H9 (cell line): Measurements from ENCODE around the gene CRISPLD2. TPM values are rescaled to one million over a fixed set of nuclear protein-coding genes. Genes with fewer than 3 reads are reported as not detected.

Source experiments
- DNase-seq: peaks from one replicate; pipeline ENCODE4 v3.0.0-alpha.2; 2017
- H2AFZ ChIP-seq: one replicate; pipeline ENCODE4 v1.6.1; 2013; ENCODE audit warnings: mild to moderate bottlenecking, low read length, control low read depth, moderate library complexity
- H2AK5ac ChIP-seq: 2 replicates; pipeline ENCODE4 v1.6.1; 2013; ENCODE audit warnings: low read length, control low read depth, mixed read lengths; ENCODE audit not compliant: insufficient read length
- H2BK120ac ChIP-seq: one replicate; pipeline ENCODE4 v1.6.1; 2013; ENCODE audit warnings: low read depth, mild to moderate bottlenecking, low read length, control low read depth, inconsistent platforms; ENCODE audit not compliant: poor library complexity, severe bottlenecking
- H2BK12ac ChIP-seq: 2 replicates; pipeline ENCODE4 v1.6.1; 2013; ENCODE audit warnings: low read length, control low read depth, mixed read lengths, low read depth; ENCODE audit not compliant: insufficient read length
- H2BK15ac ChIP-seq: 2 replicates; pipeline ENCODE4 v1.6.1; 2013; ENCODE audit warnings: low read depth, low read length, control low read depth
- H2BK20ac ChIP-seq: one replicate; pipeline ENCODE4 v1.6.1; 2013; ENCODE audit warnings: low read depth, mild to moderate bottlenecking, low read length, control low read depth, inconsistent platforms; ENCODE audit not compliant: poor library complexity, severe bottlenecking
- H2BK5ac ChIP-seq: 2 replicates; pipeline ENCODE4 v1.6.1; 2013; ENCODE audit warnings: low read length, control low read depth, mixed read lengths; ENCODE audit not compliant: insufficient read length
- H3K14ac ChIP-seq: 2 replicates; pipeline ENCODE4 v1.6.1; 2013; ENCODE audit warnings: low read length, control low read depth; ENCODE audit not compliant: insufficient read depth
- H3K18ac ChIP-seq: 2 replicates; pipeline ENCODE4 v1.6.1; 2013; ENCODE audit warnings: low read depth, mild to moderate bottlenecking, mixed read lengths, low read length, control low read depth; ENCODE audit not compliant: insufficient read length
- H3K23ac ChIP-seq: 2 replicates; pipeline ENCODE4 v1.6.1; 2013; ENCODE audit warnings: low read length, control low read depth, mixed read lengths, low read depth; ENCODE audit not compliant: insufficient read length
- H3K23me2 ChIP-seq: 2 replicates; pipeline ENCODE4 v1.6.1; 2013; ENCODE audit warnings: low read depth, mild to moderate bottlenecking, mixed read lengths, low read length, control low read depth; ENCODE audit not compliant: insufficient read length, poor library complexity, severe bottlenecking
- H3K27ac ChIP-seq: 2 replicates; pipeline ENCODE4 v1.5.1; 2013; ENCODE audit warnings: low read length, control low read depth, mixed read lengths, low read depth; ENCODE audit not compliant: insufficient read length
- H3K27me3 ChIP-seq: 2 replicates; pipeline ENCODE4 v1.6.1; 2013; ENCODE audit warnings: low read length, control low read depth, inconsistent platforms; ENCODE audit not compliant: insufficient read depth
- H3K4ac ChIP-seq: 2 replicates; pipeline ENCODE4 v1.6.1; 2013; ENCODE audit warnings: low read depth, mild to moderate bottlenecking, control low read depth, inconsistent platforms, low read length, moderate library complexity
- H3K4me1 ChIP-seq: 2 replicates; pipeline ENCODE4 v1.6.1; 2013; ENCODE audit warnings: low read length, control low read depth, inconsistent platforms; ENCODE audit not compliant: insufficient read depth
- H3K4me2 ChIP-seq: 2 replicates; pipeline ENCODE4 v1.6.1; 2013; ENCODE audit warnings: low read length, control low read depth, mixed read lengths; ENCODE audit not compliant: insufficient read length, insufficient read depth
- H3K56ac ChIP-seq: 2 replicates; pipeline ENCODE4 v1.6.1; 2013; ENCODE audit warnings: low read depth, mild to moderate bottlenecking, mixed read lengths, low read length, control low read depth; ENCODE audit not compliant: insufficient read length
- H3K79me1 ChIP-seq: 2 replicates; pipeline ENCODE4 v1.6.1; 2013; ENCODE audit warnings: low read depth, mild to moderate bottlenecking, moderate library complexity, low read length, control low read depth, inconsistent platforms; ENCODE audit not compliant: insufficient read depth, poor library complexity, severe bottlenecking
- H3K79me2 ChIP-seq: 2 replicates; pipeline ENCODE4 v1.6.1; 2013; ENCODE audit warnings: low read length, control low read depth, inconsistent platforms; ENCODE audit not compliant: insufficient read depth
- H3K9ac ChIP-seq: 2 replicates; pipeline ENCODE4 v1.6.1; 2013; ENCODE audit warnings: low read length, control low read depth, mixed read lengths; ENCODE audit not compliant: insufficient read length; ENCODE audit errors: extremely low read depth
- H3K9me3 ChIP-seq: one replicate; pipeline ENCODE4 v1.6.1; 2013; ENCODE audit warnings: low read depth, low read length, inconsistent platforms; ENCODE audit not compliant: control insufficient read depth
- H3T11ph ChIP-seq: one replicate; pipeline ENCODE4 v1.6.1; 2013; ENCODE audit warnings: mild to moderate bottlenecking, low read length, control low read depth, inconsistent platforms
- H4K20me1 ChIP-seq: one replicate; pipeline ENCODE4 v1.6.1; 2013; ENCODE audit not compliant: control insufficient read depth, insufficient read length, insufficient read depth
- H4K5ac ChIP-seq: 2 replicates; pipeline ENCODE4 v1.6.1; 2013; ENCODE audit warnings: low read depth, mild to moderate bottlenecking, mixed read lengths, low read length, control low read depth; ENCODE audit not compliant: insufficient read length
- H4K8ac ChIP-seq: replicated peaks from 2 replicates; pipeline ENCODE4 v1.6.1; 2013; ENCODE audit warnings: low read length, control low read depth, mixed read lengths, low read depth; ENCODE audit not compliant: insufficient read length
- H4K91ac ChIP-seq: 2 replicates; pipeline ENCODE4 v1.6.1; 2013; ENCODE audit warnings: low read depth, mild to moderate bottlenecking, moderate library complexity, mixed read lengths, low read length, control low read depth; ENCODE audit not compliant: insufficient read length
- H3K27ac Mint-ChIP-seq, 3 experiments: 2 replicates in 2 of 3; 3 replicates in 1 of 3; pipeline ENCODE4 v1.8.0; 2020 to 2021; ENCODE audit warnings: mixed read lengths in 3 of 3, mild to moderate bottlenecking in 1 of 3, moderate library complexity in 1 of 3
- H3K27me3 Mint-ChIP-seq: 2 replicates; pipeline ENCODE4 v1.8.0; 2021; ENCODE audit warnings: low read depth, mild to moderate bottlenecking, moderate library complexity, mixed read lengths
- H3K36me3 Mint-ChIP-seq, 3 experiments: 2 replicates in 2 of 3; 3 replicates in 1 of 3; pipeline ENCODE4 v1.8.0; 2020 to 2021; ENCODE audit warnings: low read depth in 3 of 3, mixed read lengths in 3 of 3; ENCODE audit not compliant: insufficient read depth in 1 of 3
- H3K4me1 Mint-ChIP-seq, 2 experiments: 2 replicates each; pipeline ENCODE4 v1.8.0; 2020; ENCODE audit warnings: mixed read lengths in 2 of 2
- H3K4me3 Mint-ChIP-seq, 2 experiments: 2 replicates in 1 of 2; 3 replicates in 1 of 2; pipeline ENCODE4 v1.8.0; 2020 to 2021; ENCODE audit warnings: mild to moderate bottlenecking in 2 of 2, mixed read lengths in 2 of 2, moderate library complexity in 1 of 2
- H3K9me3 Mint-ChIP-seq, 2 experiments: 2 replicates in 1 of 2; 3 replicates in 1 of 2; pipeline ENCODE4 v1.8.0; 2020; ENCODE audit warnings: mild to moderate bottlenecking in 2 of 2, mixed read lengths in 2 of 2, moderate library complexity in 1 of 2
- WGBS: extraction: QIAGEN DNeasy Blood & Tissue Kit; methylation state at CpG from one replicate; pipeline ENCODE4 v1.1.7; 2013; ENCODE audit warnings: missing lambda C conversion rate, low lambda C conversion rate, mixed read lengths; ENCODE audit not compliant: insufficient read length; ENCODE audit errors: extremely low coverage; 5-methylcytosine and 5-hydroxymethylcytosine counted together
- total RNA-seq: library from RNA; stranded (reverse); gene quantifications from 2 replicates; pipeline ENCODE4 v1.2.1, GENCODE V29; 2021
- TF ChIP-seq, protein P1 (sequence below): fragments of 200-600 bp; sonication (generic); conservative IDR thresholded peaks from 3 replicates; pipeline ENCODE4 v1.8.0; 2021; ENCODE audit warnings: antibody characterized with exemption, mild to moderate bottlenecking

CRISPLD2 gene
- total RNA-seq, 1 experiment from 2014 or later = 2.3 TPM

DNA sequence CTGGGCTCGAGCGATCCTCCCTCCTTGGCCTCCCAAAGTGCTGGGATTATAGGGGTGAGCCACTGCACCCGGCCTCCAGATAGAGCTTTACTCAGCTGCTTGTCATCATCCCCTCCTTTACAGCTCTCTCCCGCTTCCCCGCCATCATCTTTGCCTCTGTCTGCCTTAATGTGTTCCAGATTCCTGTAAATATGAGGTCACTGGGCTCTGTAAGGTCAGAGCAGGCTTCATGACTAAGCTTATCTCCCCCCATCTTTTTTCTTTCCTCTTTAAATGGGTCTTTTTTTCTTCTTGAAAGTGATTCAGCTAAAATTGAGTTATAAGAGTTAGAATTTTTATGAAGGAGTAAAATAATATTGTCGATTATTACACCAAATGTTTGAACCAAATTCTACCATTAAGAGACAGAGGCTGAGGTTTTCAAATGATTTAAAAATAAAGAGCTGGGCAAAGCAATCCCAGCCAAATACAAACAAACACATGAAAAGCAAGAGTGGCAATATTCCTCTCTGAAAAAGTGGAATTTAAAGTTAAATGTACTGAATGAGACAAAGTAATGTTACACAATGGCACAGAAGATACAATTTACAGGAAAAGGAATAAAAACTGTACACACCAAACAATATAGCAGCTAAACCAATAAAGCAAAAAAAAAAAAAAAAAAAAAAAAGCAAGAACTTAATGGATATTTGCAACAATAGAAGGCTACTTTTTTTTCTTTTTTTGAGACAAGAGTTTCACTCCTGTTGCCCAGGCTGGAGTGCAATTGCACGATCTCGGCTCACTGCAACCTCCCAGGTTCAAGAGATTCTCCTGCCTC is 62.1 kb downstream of the CRISPLD2 start:
- no peaks in the 10 kb centered on the region for H3K79me1 ChIP-seq
- no peak overlapping the region for H4K91ac ChIP-seq
- peaks cover 0 to 6% (median 1%) of the 10 kb centered on the region in 3 experiments; a peak in 2 of 7 replicates for H3K36me3 Mint-ChIP-seq
- no peaks in the 10 kb centered on the region for H3K23me2 ChIP-seq
- H3T11ph ChIP-seq = no peak overlapping the region
- H3K4ac ChIP-seq = no peak overlapping the region
- peaks cover 41 to 46% of the 10 kb centered on the region in 2 experiments for H3K4me1 Mint-ChIP-seq
- no peak overlapping the region for H2BK5ac ChIP-seq
- no peak overlapping the region for H3K18ac ChIP-seq
- no peak overlapping the region for H2BK12ac ChIP-seq
- WGBS = no CpG with 5 or more reads among the region's 8 CpGs
- no peak overlapping the region for H2AK5ac ChIP-seq
- H3K4me3 Mint-ChIP-seq = no peak overlapping the region
- no peak overlapping the region for H3K56ac ChIP-seq
- TF ChIP-seq, protein P1, sequence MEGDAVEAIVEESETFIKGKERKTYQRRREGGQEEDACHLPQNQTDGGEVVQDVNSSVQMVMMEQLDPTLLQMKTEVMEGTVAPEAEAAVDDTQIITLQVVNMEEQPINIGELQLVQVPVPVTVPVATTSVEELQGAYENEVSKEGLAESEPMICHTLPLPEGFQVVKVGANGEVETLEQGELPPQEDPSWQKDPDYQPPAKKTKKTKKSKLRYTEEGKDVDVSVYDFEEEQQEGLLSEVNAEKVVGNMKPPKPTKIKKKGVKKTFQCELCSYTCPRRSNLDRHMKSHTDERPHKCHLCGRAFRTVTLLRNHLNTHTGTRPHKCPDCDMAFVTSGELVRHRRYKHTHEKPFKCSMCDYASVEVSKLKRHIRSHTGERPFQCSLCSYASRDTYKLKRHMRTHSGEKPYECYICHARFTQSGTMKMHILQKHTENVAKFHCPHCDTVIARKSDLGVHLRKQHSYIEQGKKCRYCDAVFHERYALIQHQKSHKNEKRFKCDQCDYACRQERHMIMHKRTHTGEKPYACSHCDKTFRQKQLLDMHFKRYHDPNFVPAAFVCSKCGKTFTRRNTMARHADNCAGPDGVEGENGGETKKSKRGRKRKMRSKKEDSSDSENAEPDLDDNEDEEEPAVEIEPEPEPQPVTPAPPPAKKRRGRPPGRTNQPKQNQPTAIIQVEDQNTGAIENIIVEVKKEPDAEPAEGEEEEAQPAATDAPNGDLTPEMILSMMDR = no peak
- H3K27me3 Mint-ChIP-seq = peaks cover 6% of the 10 kb centered on the region
- H2BK120ac ChIP-seq = no peak overlapping the region
- H4K5ac ChIP-seq = no peak overlapping the region
- no peaks in the 10 kb centered on the region for H3K79me2 ChIP-seq
- H2BK15ac ChIP-seq = no peak overlapping the region
- no peak overlapping the region for H4K8ac ChIP-seq
- no peak overlapping the region for H3K14ac ChIP-seq
- no peak for DNase-seq
- H3K9me3 ChIP-seq = no peaks in the 10 kb centered on the region
- H3K4me1 ChIP-seq = peaks cover 11% of the 10 kb centered on the region
- no peak overlapping the region for H3K9ac ChIP-seq
- H4K20me1 ChIP-seq = no peaks in the 10 kb centered on the region
- H2AFZ ChIP-seq = no peak overlapping the region
- no peak overlapping the region for H3K27ac Mint-ChIP-seq
- H3K27ac ChIP-seq = no peak overlapping the region
- no peaks in the 10 kb centered on the region for H3K27me3 ChIP-seq
- no peak overlapping the region for H3K23ac ChIP-seq
- no peak overlapping the region for H2BK20ac ChIP-seq
- no peaks in the 10 kb centered on the region for H3K9me3 Mint-ChIP-seq
- H3K4me2 ChIP-seq = no peak overlapping the region
